Type B pancreatic cell (in vitro differentiated cells): Measurements from ENCODE around the gene TUBB2A. TPM values are rescaled to one million over a fixed set of nuclear protein-coding genes. Genes with fewer than 3 reads are reported as not detected.

Experiments
- DNase-seq: peaks from one replicate; pipeline ENCODE4 v3.0.0; 2021; ENCODE audit warnings: mixed read lengths; ENCODE audit not compliant: unreplicated experiment; ENCODE audit errors: extremely low spot score
- H3K27ac Mint-ChIP-seq: 2 replicates; pipeline ENCODE4 v1.8.0; 2021; ENCODE audit warnings: mild to moderate bottlenecking, mixed read lengths
- H3K27me3 Mint-ChIP-seq: 2 replicates; pipeline ENCODE4 v1.8.0; 2021; ENCODE audit warnings: mixed read lengths
- H3K36me3 Mint-ChIP-seq: 2 replicates; pipeline ENCODE4 v1.8.0; 2021; ENCODE audit warnings: mixed read lengths
- H3K4me1 Mint-ChIP-seq: one replicate; pipeline ENCODE4 v1.8.0; 2021; ENCODE audit warnings: mixed read lengths; ENCODE audit not compliant: unreplicated experiment
- H3K4me3 Mint-ChIP-seq: 2 replicates; pipeline ENCODE4 v1.8.0; 2021; ENCODE audit warnings: mild to moderate bottlenecking, mixed read lengths
- H3K9me3 Mint-ChIP-seq: 2 replicates; pipeline ENCODE4 v1.8.0; 2021; ENCODE audit warnings: mixed read lengths
- CTCF ChIP-seq: fragments of 200-600 bp; sonication (generic); conservative IDR thresholded peaks from 2 replicates; pipeline ENCODE4 v1.5.0; 2021; ENCODE audit warnings: antibody characterized with exemption, mild to moderate bottlenecking
- long read RNA-seq: library from polyadenylated mRNA; unstranded; transcript quantifications from one replicate; pipeline ENCODE4 v2.0.0, GENCODE V29; 2020
- total RNA-seq: library from RNA; stranded (reverse); gene quantifications from 2 replicates; pipeline ENCODE4 v1.2.1, GENCODE V29; 2021; ENCODE audit warnings: low replicate concordance

TUBB2A gene
- total RNA-seq, result 51.8 and 62.9 TPM in 2 replicates
- long read RNA-seq, transcript TUBB2A-201 (4 exons, 1,595 nt), result major isoform, 95 of 104 reads
- long read RNA-seq, partial matches to known transcripts, result 4 of 104 reads
- long read RNA-seq, other reads (novel, unspliced or antisense), result 5 of 104 reads

- Mint-ChIP-seq H3K4me1 (peaks cover 19% of the 10 kb centered on the region), H3K27me3 (peaks cover 23% of the 10 kb centered on the region), H3K4me3 (peak within 1 kb of the TSS; percentile 95), H3K27ac (peak within 1 kb of the TSS; percentile 92), H3K9me3 (no peaks in the 10 kb centered on the region), H3K36me3 (peaks cover 9% of the 10 kb centered on the region)
- DNase-seq, result peak; percentile 87
- TF ChIP-seq CTCF, result peak; percentile 63
Observed at GRCh38 chr6:3157131-3157933, at the start of gene TUBB2A. Gene TUBB2A (minus strand): TSS chr6:3157544. CDS start chr6:3157463, 81 bp downstream.

GRCh38 chr6:3206339-3207015, 49.1 kb upstream of the TUBB2A start:
- peaks cover 9% of the 10 kb centered on the region for H3K9me3 Mint-ChIP-seq
- no peak for TF ChIP-seq CTCF
- peaks cover 18% of the 10 kb centered on the region for H3K4me1 Mint-ChIP-seq
- no peaks in the 10 kb centered on the region for H3K36me3 Mint-ChIP-seq
- no peak overlapping the region for H3K27ac Mint-ChIP-seq
- no peak overlapping the region for H3K4me3 Mint-ChIP-seq
- DNase-seq, result no peak
- H3K27me3 Mint-ChIP-seq, result peaks cover 7% of the 10 kb centered on the region

- H3K27me3 Mint-ChIP-seq, result peaks cover 7% of the 10 kb centered on the region
- H3K9me3 Mint-ChIP-seq, result peaks cover 9% of the 10 kb centered on the region
- H3K27ac Mint-ChIP-seq, result no peak overlapping the region
- no peak overlapping the region for H3K4me3 Mint-ChIP-seq
- H3K36me3 Mint-ChIP-seq, result no peaks in the 10 kb centered on the region
- TF ChIP-seq CTCF, result no peak
- peaks cover 18% of the 10 kb centered on the region for H3K4me1 Mint-ChIP-seq
- DNase-seq, result no peak
Observed at GRCh38 chr6:3205913-3206312, 48.6 kb upstream of the TUBB2A start.

- H3K4me3 Mint-ChIP-seq, result no peak overlapping the region
- no peaks in the 10 kb centered on the region for H3K36me3 Mint-ChIP-seq
- TF ChIP-seq CTCF, result no peak
- H3K4me1 Mint-ChIP-seq, result peaks cover 18% of the 10 kb centered on the region
- DNase-seq, result no peak
- no peak overlapping the region for H3K27ac Mint-ChIP-seq
- H3K9me3 Mint-ChIP-seq, result peaks cover 9% of the 10 kb centered on the region
- peaks cover 7% of the 10 kb centered on the region for H3K27me3 Mint-ChIP-seq
Observed at GRCh38 chr6:3204921-3205320, 47.6 kb upstream of the TUBB2A start.

GRCh38 chr6:3202999-3203696, 45.8 kb upstream of the TUBB2A start:
- Mint-ChIP-seq H3K4me1 (peaks cover 2% of the 10 kb centered on the region), H3K9me3 (peaks cover 9% of the 10 kb centered on the region), H3K36me3 (no peaks in the 10 kb centered on the region), H3K27me3 (no peaks in the 10 kb centered on the region), H3K4me3 (no peak overlapping the region), H3K27ac (no peak overlapping the region)
- DNase-seq, result no peak
- no peak for TF ChIP-seq CTCF
